ENCODE results near the gene EGLN3. TPM values are rescaled to one million over a fixed set of nuclear protein-coding genes. Genes with fewer than 3 reads are reported as not detected.

EGLN3 gene
- total and polyA plus RNA-seq, 2 of the 13 experiments (the other 11 are each of a cell fraction or from before 2014, with no cell fraction given), result 0.18 to 27.3 TPM

GRCh38 chr14:33938131-33938949 is 12.5 kb downstream of the EGLN3 start (continued):
- no peak for TF ChIP-seq ZNF503 (CRISPR knock-in tag; IDR thresholded peaks at IDR 0.05)
- TF ChIP-seq DMAP1 (CRISPR knock-in tag; IDR thresholded peaks at IDR 0.05), result peak; percentile 63; the same call in 1 of the 2 replicates
- TF ChIP-seq TCF7 (IDR thresholded peaks at IDR 0.05; ENCODE audit: low read depth), result no peak
- no peak for TF ChIP-seq ZNF749 (CRISPR knock-in tag; IDR thresholded peaks at IDR 0.05; ENCODE audit: borderline replicate concordance)
- no peak for TF ChIP-seq U2AF2 (IDR thresholded peaks at IDR 0.05; ENCODE audit: low read depth, low read length)
- no peak for TF ChIP-seq ZNF576 (CRISPR knock-in tag; IDR thresholded peaks at IDR 0.05)
- no peak for TF ChIP-seq PTBP1 (IDR thresholded peaks at IDR 0.05; ENCODE audit: low read depth, low read length, poor library complexity, severe bottlenecking)
- TF ChIP-seq CEBPB (IDR thresholded peaks at IDR 0.05; ENCODE audit: borderline replicate concordance, low read depth, low read length), result no peak
- TF ChIP-seq NFYC (CRISPR knock-in tag; IDR thresholded peaks at IDR 0.05), result no peak
- TF ChIP-seq ZNF782 (CRISPR knock-in tag; IDR thresholded peaks at IDR 0.05; ENCODE audit: borderline replicate concordance), result no peak
- TF ChIP-seq ZNF567 (CRISPR knock-in tag; IDR thresholded peaks at IDR 0.05; ENCODE audit: borderline replicate concordance), result no peak; the same call in 1 of the 2 replicates
- peak; percentile 83; the same call in 1 of the 2 replicates for TF ChIP-seq HMGXB3 (CRISPR knock-in tag; IDR thresholded peaks at IDR 0.05; ENCODE audit: borderline replicate concordance)
- no peak for TF ChIP-seq RORA (CRISPR knock-in tag; IDR thresholded peaks at IDR 0.05)
- TF ChIP-seq ZNF234 (CRISPR knock-in tag; conservative IDR thresholded peaks at IDR 0.05), result no peak
- no peak for TF ChIP-seq ZNF160 (CRISPR knock-in tag; IDR thresholded peaks at IDR 0.05)
- 0 out of 2 replicates have a peak, but pooled peaks have one; percentile 37 for TF ChIP-seq ZNF772 (CRISPR knock-in tag; IDR thresholded peaks at IDR 0.05)
- no peak for TF ChIP-seq ZNF784 (CRISPR knock-in tag; IDR thresholded peaks at IDR 0.05; ENCODE audit: borderline replicate concordance)
- no peak for TF ChIP-seq UBTF (CRISPR knock-in tag; IDR thresholded peaks at IDR 0.05)
- TF ChIP-seq ZNF530 (CRISPR knock-in tag; IDR thresholded peaks at IDR 0.05; ENCODE audit: low read depth), result no peak
